HUES6 (cell line): Measurements from ENCODE around the gene CD74.

ENCODE experiments used
- H3K27ac ChIP-seq: 2 replicates; pipeline ENCODE4 v1.7.0; 2013; ENCODE audit warnings: low read depth, mild to moderate bottlenecking, low read length, inconsistent platforms
- H3K27me3 ChIP-seq: 2 replicates; pipeline ENCODE4 v1.6.1; 2013; ENCODE audit warnings: low read length; ENCODE audit not compliant: control insufficient read depth, insufficient read depth
- H3K36me3 ChIP-seq: 2 replicates; pipeline ENCODE4 v1.6.1; 2013; ENCODE audit warnings: low read length; ENCODE audit not compliant: control insufficient read depth, insufficient read depth
- H3K4me1 ChIP-seq: 2 replicates; pipeline ENCODE4 v1.6.1; 2013; ENCODE audit warnings: low read length; ENCODE audit not compliant: control insufficient read depth, insufficient read depth
- H3K4me3 ChIP-seq: 2 replicates; pipeline ENCODE4 v1.5.1; 2013; ENCODE audit warnings: low read depth, low read length
- H3K9ac ChIP-seq: one replicate; pipeline ENCODE4 v1.6.1; 2013; ENCODE audit warnings: mild to moderate bottlenecking, low read length
- H3K9me3 ChIP-seq: 2 replicates; pipeline ENCODE4 v1.6.1; 2013; ENCODE audit warnings: low read depth, low read length; ENCODE audit not compliant: control insufficient read depth, insufficient read depth

Gene CD74

GRCh38 chr5:150407096-150407720, 5.5 kb downstream of the CD74 start:
- H3K4me3 ChIP-seq = no peak overlapping the region
- H3K27me3 ChIP-seq = no peaks in the 10 kb centered on the region
- H3K9me3 ChIP-seq = no peaks in the 10 kb centered on the region
- H3K4me1 ChIP-seq = peaks cover 11% of the 10 kb centered on the region
- H3K27ac ChIP-seq = no peak overlapping the region
- H3K9ac ChIP-seq = no peak overlapping the region
- H3K36me3 ChIP-seq = peaks cover 12% of the 10 kb centered on the region

DNA sequence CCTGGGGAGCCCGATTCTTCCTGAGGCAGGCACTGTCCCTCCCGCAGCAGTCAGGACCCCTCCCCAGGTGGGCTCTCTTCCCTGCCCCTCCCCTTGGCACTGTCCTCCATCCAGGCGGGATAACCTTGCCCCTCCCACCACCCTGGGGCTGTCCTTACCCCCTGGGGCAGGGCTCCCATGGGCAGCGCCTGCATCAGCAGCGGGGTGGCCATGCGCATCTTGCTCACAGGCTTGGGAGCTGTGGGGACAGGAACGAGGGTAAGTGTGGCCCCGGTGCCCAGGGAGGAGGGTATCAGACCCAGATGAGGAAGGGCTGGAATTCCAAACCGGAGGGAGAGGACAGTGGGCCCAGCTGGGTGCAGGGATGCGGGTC, 6.0 kb downstream of the CD74 start:
- Histone ChIP-seq H3K36me3 (peaks cover 17% of the 10 kb centered on the region), H3K9me3 (no peaks in the 10 kb centered on the region), H3K9ac (no peak overlapping the region), H3K27me3 (no peaks in the 10 kb centered on the region), H3K27ac (no peak overlapping the region), H3K4me1 (peaks cover 11% of the 10 kb centered on the region), H3K4me3 (no peak overlapping the region)

- Histone ChIP-seq H3K36me3 (peaks cover 22% of the 10 kb centered on the region), H3K9me3 (no peaks in the 10 kb centered on the region), H3K4me3 (no peak overlapping the region), H3K27me3 (no peaks in the 10 kb centered on the region), H3K27ac (no peak overlapping the region), H3K9ac (no peak overlapping the region), H3K4me1 (peaks cover 11% of the 10 kb centered on the region)
Measured at GRCh38 chr5:150406103-150406722, 6.5 kb downstream of the CD74 start.

- Histone ChIP-seq H3K9me3 (no peaks in the 10 kb centered on the region), H3K36me3 (peaks cover 32% of the 10 kb centered on the region), H3K4me1 (peaks cover 3% of the 10 kb centered on the region), H3K9ac (no peak overlapping the region), H3K4me3 (no peak overlapping the region), H3K27ac (no peak overlapping the region), H3K27me3 (no peaks in the 10 kb centered on the region)
Measured at GRCh38 chr5:150404941-150405816, 7.5 kb downstream of the CD74 start.

DNA sequence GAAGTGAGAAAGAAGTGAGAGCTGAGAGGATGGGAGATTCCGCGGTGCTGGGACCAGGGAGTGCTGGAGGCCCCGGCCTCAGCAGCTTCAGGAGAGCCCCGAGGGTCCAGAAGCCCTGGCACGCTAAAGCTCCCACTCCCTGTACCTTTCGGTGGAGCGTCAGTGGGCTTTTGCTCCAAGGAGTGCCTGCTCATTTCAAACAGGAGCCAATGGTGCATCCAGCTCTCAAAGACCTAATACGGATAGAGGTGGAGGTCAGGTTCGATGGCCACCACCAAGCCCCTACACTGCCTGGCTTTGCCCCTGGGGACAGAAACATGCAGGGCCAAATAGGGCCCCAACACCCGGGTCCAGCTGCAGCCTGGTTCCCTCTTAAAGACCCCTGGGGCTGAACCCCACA, 8.2 kb downstream of the CD74 start:
- H3K4me1 ChIP-seq = no peaks in the 10 kb centered on the region
- peaks cover 38% of the 10 kb centered on the region for H3K36me3 ChIP-seq

GRCh38 chr5:150404121-150404520, 8.6 kb downstream of the CD74 start:
- Histone ChIP-seq H3K4me3 (no peak overlapping the region), H3K9me3 (no peaks in the 10 kb centered on the region), H3K4me1 (no peaks in the 10 kb centered on the region), H3K9ac (no peak overlapping the region), H3K27me3 (no peaks in the 10 kb centered on the region), H3K36me3 (peaks cover 42% of the 10 kb centered on the region), H3K27ac (no peak overlapping the region)

More for the DNA sequence above, 8.2 kb downstream of the CD74 start:
- H3K9ac ChIP-seq = no peak overlapping the region
- H3K27me3 ChIP-seq = no peaks in the 10 kb centered on the region
- no peak overlapping the region for H3K27ac ChIP-seq
- H3K4me3 ChIP-seq = no peak overlapping the region
- H3K9me3 ChIP-seq = no peaks in the 10 kb centered on the region

GRCh38 chr5:150402901-150403342, 9.8 kb downstream of the CD74 start:
- no peaks in the 10 kb centered on the region for H3K9me3 ChIP-seq
- H3K4me3 ChIP-seq = no peak overlapping the region
- H3K9ac ChIP-seq = no peak overlapping the region
- peaks cover 54% of the 10 kb centered on the region for H3K36me3 ChIP-seq
- no peak overlapping the region for H3K27ac ChIP-seq
- no peaks in the 10 kb centered on the region for H3K27me3 ChIP-seq
- no peaks in the 10 kb centered on the region for H3K4me1 ChIP-seq

DNA sequence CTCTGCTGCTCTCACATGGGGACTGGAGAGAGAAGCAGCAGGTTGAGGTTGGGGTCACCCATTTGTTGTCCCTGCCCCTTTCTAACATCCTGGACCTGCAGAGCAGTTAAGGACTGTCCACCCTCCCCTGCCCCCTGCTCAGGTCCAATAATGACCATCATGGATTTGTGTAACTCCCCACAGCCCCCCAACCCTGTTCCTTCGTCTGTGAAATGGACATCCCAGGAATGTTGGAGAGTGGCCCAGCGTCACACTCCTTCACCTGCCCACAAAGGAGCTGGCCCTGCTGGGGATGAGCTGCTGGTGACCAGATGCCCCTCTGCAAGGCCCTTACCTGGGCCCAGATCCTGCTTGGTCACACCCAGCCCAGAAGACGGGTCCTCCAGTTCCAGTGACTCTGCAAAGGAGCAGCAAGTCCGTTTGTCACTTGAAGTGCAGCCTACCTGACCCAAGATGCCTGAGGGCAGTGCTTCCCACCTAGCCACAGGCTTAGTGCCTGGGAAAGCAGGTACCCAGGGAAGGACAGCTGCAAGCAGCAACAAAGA, 10.4 kb downstream of the CD74 start:
- H3K27ac ChIP-seq = no peak overlapping the region
- no peak overlapping the region for H3K4me3 ChIP-seq
- H3K4me1 ChIP-seq = no peaks in the 10 kb centered on the region
- H3K9ac ChIP-seq = no peak overlapping the region
- H3K9me3 ChIP-seq = no peaks in the 10 kb centered on the region
- no peaks in the 10 kb centered on the region for H3K27me3 ChIP-seq
- H3K36me3 ChIP-seq = peaks cover 61% of the 10 kb centered on the region

GRCh38 chr5:150401376-150402228, 11.1 kb downstream of the CD74 start:
- H3K4me3 ChIP-seq = no peak overlapping the region

GRCh38 chr5:150401076-150401375, 11.7 kb downstream of the CD74 start:
- Histone ChIP-seq H3K36me3 (peaks cover 73% of the 10 kb centered on the region), H3K4me3 (no peak overlapping the region), H3K27me3 (no peaks in the 10 kb centered on the region), H3K9ac (no peak overlapping the region), H3K9me3 (no peaks in the 10 kb centered on the region), H3K27ac (no peak overlapping the region), H3K4me1 (no peaks in the 10 kb centered on the region)

More at GRCh38 chr5:150401376-150402228, 11.1 kb downstream of the CD74 start:
- Histone ChIP-seq H3K9me3 (no peaks in the 10 kb centered on the region), H3K27ac (no peak overlapping the region), H3K36me3 (peaks cover 67% of the 10 kb centered on the region), H3K9ac (no peak overlapping the region), H3K27me3 (no peaks in the 10 kb centered on the region), H3K4me1 (no peaks in the 10 kb centered on the region)
